Measurements from ENCODE around the gene SLC7A14. TPM values are rescaled to one million over a fixed set of nuclear protein-coding genes. Genes with fewer than 3 reads are reported as not detected.

The SLC7A14 gene
- total RNA-seq, 1 donor from 2014 or later, result not detected

DNA sequence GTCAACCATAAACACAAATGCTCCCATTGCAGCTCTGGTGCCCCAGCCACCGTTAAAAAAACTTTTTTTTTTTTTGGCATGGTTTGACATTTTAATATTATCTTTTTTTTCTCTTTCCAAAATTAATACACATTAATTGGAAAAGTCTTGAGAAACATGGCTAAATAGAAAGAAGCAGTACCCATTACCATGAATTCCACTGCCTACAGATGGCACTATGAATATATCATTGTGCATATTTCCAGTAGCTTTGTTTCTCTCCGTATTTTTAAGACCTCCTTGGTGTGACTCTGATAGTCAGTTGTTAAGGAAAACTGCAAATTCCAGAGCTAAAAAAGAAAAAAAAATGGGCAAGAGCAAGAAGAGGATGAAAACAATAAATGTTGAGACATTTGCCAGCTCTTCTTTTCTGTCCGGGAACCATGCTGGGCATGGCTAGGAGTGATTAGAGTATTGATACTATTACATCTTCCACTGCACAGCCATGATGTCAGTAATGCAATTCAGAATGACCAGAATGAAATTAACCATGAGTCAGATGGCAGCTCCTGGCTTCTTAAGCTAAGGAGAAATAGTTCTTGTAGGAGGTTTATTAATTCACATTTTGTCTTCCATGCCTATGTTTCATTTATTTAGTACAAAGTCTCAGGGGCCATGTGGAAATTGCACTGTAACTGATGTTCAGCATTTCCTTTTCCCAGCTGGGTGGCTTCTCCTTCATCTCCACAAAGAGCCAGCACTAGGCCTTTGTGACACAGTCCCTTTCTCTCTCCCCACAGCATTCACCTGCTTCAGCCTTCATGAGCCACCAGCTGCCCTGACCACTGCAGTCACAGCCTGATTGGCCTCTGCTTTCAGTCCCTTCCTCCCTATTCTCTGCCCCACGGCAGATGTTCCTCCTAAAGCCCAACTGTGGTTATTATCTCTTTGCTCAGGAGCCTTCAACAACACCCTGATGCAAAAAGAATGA is 31.8 kb downstream of the SLC7A14 start:
- Histone ChIP-seq H3K9ac (no peak overlapping the region), H3K27me3 (no peaks in the 10 kb centered on the region), H3K4me3 (no peak overlapping the region), H4K20me1 (ENCODE audit: low read depth) (no peaks in the 10 kb centered on the region), H3F3A (ENCODE audit: low read depth) (no peaks in the 10 kb centered on the region), H2AFZ (replicated peaks) (no peak overlapping the region), H3K79me2 (ENCODE audit: low read depth) (no peaks in the 10 kb centered on the region), H3K27ac (no peak overlapping the region), H3K4me2 (no peak overlapping the region), H3K4me1 (no peaks in the 10 kb centered on the region), H3K9me3 (ENCODE audit: low read depth) (no peaks in the 10 kb centered on the region), H3K36me3 (no peaks in the 10 kb centered on the region)
- Mint-ChIP-seq H3K9me3 (no peaks in the 10 kb centered on the region), H3K27me3 (ENCODE audit: insufficient read depth, low read depth) (no peaks in the 10 kb centered on the region), H3K27ac (no peak overlapping the region), H3K4me3 (no peak overlapping the region), H3K4me1 (no peaks in the 10 kb centered on the region), H3K36me3 (no peaks in the 10 kb centered on the region)
- DNase-seq (ENCODE audit: low spot score), result no peak
- TF ChIP-seq EZH2 (IDR thresholded peaks at IDR 0.05) (no peak), EZH2phosphoT487 (IDR thresholded peaks at IDR 0.05) (no peak)
- TF ChIP-seq, protein P1, sequence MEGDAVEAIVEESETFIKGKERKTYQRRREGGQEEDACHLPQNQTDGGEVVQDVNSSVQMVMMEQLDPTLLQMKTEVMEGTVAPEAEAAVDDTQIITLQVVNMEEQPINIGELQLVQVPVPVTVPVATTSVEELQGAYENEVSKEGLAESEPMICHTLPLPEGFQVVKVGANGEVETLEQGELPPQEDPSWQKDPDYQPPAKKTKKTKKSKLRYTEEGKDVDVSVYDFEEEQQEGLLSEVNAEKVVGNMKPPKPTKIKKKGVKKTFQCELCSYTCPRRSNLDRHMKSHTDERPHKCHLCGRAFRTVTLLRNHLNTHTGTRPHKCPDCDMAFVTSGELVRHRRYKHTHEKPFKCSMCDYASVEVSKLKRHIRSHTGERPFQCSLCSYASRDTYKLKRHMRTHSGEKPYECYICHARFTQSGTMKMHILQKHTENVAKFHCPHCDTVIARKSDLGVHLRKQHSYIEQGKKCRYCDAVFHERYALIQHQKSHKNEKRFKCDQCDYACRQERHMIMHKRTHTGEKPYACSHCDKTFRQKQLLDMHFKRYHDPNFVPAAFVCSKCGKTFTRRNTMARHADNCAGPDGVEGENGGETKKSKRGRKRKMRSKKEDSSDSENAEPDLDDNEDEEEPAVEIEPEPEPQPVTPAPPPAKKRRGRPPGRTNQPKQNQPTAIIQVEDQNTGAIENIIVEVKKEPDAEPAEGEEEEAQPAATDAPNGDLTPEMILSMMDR (IDR thresholded peaks at IDR 0.05), result no peak

DNA sequence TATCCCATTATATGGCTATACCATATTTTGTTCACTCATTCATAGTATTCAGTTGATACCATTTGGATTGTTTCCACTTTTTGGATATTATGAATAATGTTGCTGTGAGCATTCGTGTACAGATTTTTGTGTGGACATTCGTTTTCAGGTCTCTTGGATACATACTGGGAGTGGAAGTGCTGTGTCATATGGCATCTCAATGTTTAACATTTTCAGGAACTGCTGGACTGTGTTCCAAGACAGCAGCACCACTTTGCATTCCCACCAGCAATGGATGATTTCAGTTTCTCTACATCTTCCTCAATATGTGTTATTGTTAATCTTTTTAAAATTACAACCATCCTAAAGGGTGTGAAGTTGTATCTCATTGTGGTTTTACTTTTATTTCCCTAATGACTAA is 34.6 kb downstream of the SLC7A14 start:
- Mint-ChIP-seq H3K4me3 (no peak overlapping the region), H3K27me3 (ENCODE audit: insufficient read depth, low read depth) (no peaks in the 10 kb centered on the region)

DNA sequence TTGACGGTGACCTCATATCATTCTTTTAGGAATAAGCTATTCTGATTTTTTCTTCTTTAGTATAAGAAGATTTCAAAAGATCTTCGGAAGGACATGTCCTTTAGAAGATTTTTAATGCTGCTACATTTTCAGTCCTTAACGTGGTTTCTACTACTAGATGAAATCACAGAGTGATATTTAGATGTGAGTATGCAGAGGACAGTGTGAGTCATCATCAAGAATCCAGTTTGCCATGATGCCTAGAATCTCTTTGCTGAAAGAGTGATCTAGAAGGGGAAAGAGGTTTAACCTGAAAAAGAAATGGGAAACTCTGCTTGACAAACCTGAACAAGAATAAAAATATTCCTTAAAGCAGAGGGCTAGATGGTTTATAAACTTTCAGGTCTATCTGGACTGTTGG is 43.2 kb downstream of the SLC7A14 start:
- Histone ChIP-seq H3K4me1 (no peaks in the 10 kb centered on the region), H3K4me2 (no peak overlapping the region), H3K27ac (no peak overlapping the region), H3K9ac (no peak overlapping the region), H3F3A (ENCODE audit: low read depth) (no peaks in the 10 kb centered on the region), H3K4me3 (no peak overlapping the region), H3K9me3 (ENCODE audit: low read depth) (no peaks in the 10 kb centered on the region), H3K27me3 (no peaks in the 10 kb centered on the region), H2AFZ (replicated peaks) (no peak overlapping the region), H3K36me3 (no peaks in the 10 kb centered on the region), H3K79me2 (ENCODE audit: low read depth) (no peaks in the 10 kb centered on the region), H4K20me1 (ENCODE audit: low read depth) (no peaks in the 10 kb centered on the region)
- peaks cover 2% of the 10 kb centered on the region for H3K27me3 Mint-ChIP-seq (ENCODE audit: insufficient read depth, low read depth)
- no peaks in the 10 kb centered on the region for H3K4me1 Mint-ChIP-seq
- H3K36me3 Mint-ChIP-seq, result no peaks in the 10 kb centered on the region
- no peak for DNase-seq (ENCODE audit: low spot score)
- TF ChIP-seq EZH2phosphoT487 (IDR thresholded peaks at IDR 0.05) (no peak), EZH2 (IDR thresholded peaks at IDR 0.05) (no peak)
- TF ChIP-seq, protein P1 (IDR thresholded peaks at IDR 0.05), result no peak
- no peak overlapping the region for H3K27ac Mint-ChIP-seq
- H3K4me3 Mint-ChIP-seq, result no peak overlapping the region
- no peaks in the 10 kb centered on the region for H3K9me3 Mint-ChIP-seq

More for the DNA sequence above, 34.6 kb downstream of the SLC7A14 start:
- H3K79me2 ChIP-seq (ENCODE audit: low read depth), result no peaks in the 10 kb centered on the region
- H3K27me3 ChIP-seq, result no peaks in the 10 kb centered on the region
- H3K9me3 ChIP-seq (ENCODE audit: low read depth), result no peaks in the 10 kb centered on the region
- no peak overlapping the region for H3K9ac ChIP-seq
- Mint-ChIP-seq H3K27ac (no peak overlapping the region), H3K9me3 (no peaks in the 10 kb centered on the region), H3K4me1 (no peaks in the 10 kb centered on the region), H3K36me3 (no peaks in the 10 kb centered on the region)
- no peak for DNase-seq (ENCODE audit: low spot score)
- H3K4me1 ChIP-seq, result no peaks in the 10 kb centered on the region
- no peak overlapping the region for H3K27ac ChIP-seq
- no peak overlapping the region for H3K4me2 ChIP-seq
- H3K36me3 ChIP-seq, result no peaks in the 10 kb centered on the region
- H3F3A ChIP-seq (ENCODE audit: low read depth), result no peaks in the 10 kb centered on the region
- H4K20me1 ChIP-seq (ENCODE audit: low read depth), result no peaks in the 10 kb centered on the region
- no peak overlapping the region for H3K4me3 ChIP-seq
- no peak overlapping the region for H2AFZ ChIP-seq (replicated peaks)
- TF ChIP-seq, protein P1 (IDR thresholded peaks at IDR 0.05), result no peak
- TF ChIP-seq EZH2phosphoT487 (IDR thresholded peaks at IDR 0.05) (no peak), EZH2 (IDR thresholded peaks at IDR 0.05) (no peak)

Data from neural progenitor cell (in vitro differentiated cells).